NOMO-1 treated with dmso at 0.1 percent for 144 hours (cell line): ENCODE results near the gene PLEKHO2.
"Not testable (repeated sequence)": the region's sequence is repeated elsewhere in the genome, so short reads cannot be mapped to it uniquely, and the experiment has no call there.

Source experiments
- DNase-seq: peaks from one replicate; lab custom pipeline; 2025; ENCODE audit not compliant: unreplicated experiment; lab: John Stamatoyannopoulos, UW

The PLEKHO2 gene

GRCh38 chr15:64841344-64842095 lies at the start of gene PLEKHO2:
Gene PLEKHO2 (plus strand): TSS chr15:64841915. CDS start chr15:64842017, 102 bp downstream.
- peak; percentile 98 for DNase-seq

- no peak for DNase-seq
Measured at GRCh38 chr15:64792282-64792681, 49.4 kb upstream of the PLEKHO2 start.

- DNase-seq: not testable (repeated sequence)
Measured at GRCh38 chr15:64795299-64795698, 46.4 kb upstream of the PLEKHO2 start.

DNA sequence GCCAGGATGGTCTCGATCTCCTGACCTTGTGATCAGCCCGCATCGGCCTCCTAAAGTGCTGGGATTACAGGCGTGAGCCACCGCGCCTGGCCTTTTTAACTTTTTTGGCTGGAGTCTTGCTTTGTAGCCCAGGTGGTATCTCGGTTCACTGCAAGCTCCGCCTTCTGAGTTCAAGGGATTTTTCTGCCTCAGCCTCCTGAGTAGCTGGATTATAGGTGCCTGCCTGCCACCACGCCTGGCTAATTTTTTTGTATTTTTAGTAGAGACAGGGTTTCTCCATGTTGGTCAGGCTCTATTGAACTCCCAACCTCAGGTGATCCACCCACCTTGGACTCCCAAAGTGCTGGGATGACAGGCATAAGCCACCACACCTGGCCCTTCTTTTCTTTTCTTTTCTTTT lies 45.8 kb upstream of the PLEKHO2 start:
- DNase-seq: not testable (repeated sequence)

DNA sequence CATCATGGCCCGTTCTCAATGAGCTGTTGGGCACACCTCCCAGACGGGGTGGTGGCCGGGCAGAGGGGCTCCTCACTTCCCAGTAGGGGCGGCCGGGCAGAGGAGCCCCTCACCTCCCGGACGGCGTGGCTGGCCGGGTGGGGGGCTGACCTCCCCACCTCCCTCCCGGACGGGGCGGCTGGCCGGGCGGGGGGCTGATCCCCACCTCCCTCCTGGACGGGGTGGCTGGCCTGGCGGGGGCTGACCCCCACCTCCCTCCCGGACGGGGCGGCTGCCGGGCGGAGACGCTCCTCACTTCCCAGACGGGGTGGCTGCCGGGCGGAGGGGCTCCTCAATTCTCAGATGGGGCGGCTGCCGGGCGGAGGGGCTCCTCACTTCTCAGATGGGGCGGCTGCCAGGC lies 42.8 kb upstream of the PLEKHO2 start:
- DNase-seq: not testable (repeated sequence)

GRCh38 chr15:64800476-64800875 lies 41.2 kb upstream of the PLEKHO2 start:
- no peak for DNase-seq

DNA sequence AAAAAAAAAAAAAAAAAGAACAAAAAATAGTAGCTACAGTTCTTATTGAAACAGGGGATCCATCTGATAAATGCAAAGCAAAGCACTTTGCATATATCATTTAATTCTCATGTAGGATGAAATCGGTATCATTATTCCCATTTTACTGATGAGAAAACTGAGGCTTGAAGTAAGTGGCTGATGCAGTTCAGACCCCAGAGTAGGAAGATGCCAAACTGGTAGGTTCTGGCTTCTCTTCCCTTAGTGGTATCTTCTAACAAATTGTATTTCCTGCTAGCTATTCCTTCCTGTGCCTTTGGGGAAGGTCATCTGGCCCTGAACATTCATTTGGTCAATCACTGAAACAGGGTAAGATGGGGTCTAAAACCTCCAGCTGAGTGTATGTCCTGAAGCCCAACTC lies 38.2 kb upstream of the PLEKHO2 start:
- DNase-seq: no peak

- DNase-seq: no peak
Measured at GRCh38 chr15:64804619-64805018, 37.1 kb upstream of the PLEKHO2 start.

- DNase-seq: no peak
Measured at GRCh38 chr15:64806509-64806908, 35.2 kb upstream of the PLEKHO2 start.

DNA sequence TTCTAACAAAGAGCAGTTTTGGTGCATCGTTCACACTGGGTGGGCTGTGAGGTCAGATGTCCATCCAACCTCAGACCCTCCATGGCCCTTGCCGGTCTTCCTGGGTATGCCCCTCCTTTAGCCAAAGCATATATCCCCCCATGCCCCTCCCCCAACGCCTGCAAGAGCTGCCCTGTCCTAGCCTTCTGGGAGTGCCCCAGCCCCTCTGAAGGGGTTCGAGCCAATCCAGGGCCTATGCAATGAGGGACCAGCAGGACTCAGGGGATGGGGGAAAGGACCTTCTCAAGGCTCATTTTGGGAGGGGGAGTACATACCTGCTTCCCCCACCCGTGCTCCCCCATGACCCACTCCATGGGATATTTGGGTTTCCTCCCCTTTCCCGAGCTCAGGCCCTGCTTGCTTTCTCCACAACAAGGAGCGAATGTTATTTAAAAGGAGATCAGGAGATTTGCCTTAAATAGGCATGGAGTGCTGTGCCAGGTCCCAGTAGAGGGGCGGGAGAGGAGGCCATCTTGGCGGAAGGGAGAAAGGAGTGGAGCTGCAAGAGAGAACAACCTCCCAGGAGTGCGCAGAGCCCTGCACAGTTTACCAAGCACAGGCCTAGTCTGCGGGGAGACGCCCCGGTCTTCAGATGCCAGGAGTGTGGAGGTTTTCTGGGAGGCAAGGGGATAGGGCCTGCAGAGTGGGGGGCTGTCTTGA lies 34.5 kb upstream of the PLEKHO2 start:
- DNase-seq: no peak

GRCh38 chr15:64807751-64808222 lies 33.9 kb upstream of the PLEKHO2 start:
- no peak for DNase-seq

DNA sequence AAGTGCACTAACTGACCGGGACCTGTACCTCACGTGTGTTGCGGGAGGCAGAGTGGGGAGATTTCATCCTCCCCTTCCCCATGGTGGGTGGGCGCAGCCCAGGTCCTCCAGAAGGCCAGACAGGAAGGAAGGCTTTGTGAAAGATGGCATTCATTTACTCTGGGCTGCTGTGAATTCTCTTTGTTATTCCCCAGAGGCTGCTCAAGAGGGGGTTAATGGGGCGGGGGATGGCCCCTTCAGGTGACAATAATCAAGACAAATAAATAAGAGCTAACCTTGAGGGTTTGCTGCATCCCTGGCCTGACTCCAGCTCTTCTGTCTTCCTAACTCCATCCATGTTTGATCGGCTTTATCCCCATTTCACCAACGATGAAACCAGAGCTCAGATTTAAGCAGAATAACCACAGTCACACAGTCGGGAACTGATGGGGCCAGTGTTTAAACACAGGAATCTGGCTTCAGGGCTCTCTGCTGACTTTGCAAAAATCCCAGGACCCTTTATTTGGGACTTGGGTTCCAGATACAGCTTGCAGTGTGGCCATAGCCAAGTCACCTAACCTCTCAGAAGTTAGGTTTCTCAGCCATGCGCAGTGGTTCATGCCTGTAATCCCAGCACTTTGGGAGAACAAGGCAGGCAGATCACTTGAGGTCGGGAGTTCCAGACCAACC lies 32.8 kb upstream of the PLEKHO2 start:
- no peak for DNase-seq

GRCh38 chr15:64809649-64810496 lies 31.8 kb upstream of the PLEKHO2 start:
- peak; percentile 8 for DNase-seq

DNA sequence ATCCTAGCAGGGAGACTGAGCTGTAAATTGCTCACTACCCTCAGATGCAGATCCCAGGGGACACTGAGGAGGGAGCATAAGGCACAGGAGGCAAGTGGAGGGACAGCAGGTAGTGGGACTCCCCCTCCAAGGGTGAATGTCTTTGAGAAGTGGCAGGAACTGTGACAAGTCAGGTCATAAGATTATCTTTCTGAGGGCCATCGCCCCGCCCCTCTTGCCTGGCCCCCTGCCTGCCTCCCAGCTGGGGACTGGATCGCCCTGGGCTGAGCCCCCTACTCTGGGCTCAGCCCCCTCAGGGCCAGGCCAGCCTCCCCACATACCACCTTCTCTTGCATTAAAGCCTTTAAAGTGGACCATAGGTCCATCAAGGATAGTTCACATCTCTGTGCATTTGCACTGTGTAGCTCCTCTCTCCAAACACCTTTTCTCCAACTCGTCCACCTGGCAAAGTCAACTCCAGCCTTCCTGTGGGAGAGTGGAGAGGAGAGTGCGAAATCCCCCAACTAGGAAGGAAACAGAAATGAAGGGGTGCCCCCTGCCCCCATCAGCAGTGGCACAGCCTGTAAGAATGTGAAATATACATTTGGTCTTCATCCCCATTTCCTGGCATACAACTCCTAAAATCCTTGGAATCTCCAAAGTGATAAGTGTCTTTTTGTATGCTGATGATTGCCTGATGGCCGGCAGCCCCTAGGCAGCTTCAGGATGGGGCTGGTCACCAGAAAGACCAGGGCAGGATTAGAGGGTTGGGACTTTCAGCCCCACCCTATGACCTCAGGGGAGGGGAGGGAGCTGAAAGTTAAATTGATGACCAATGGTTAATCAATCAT lies 31.0 kb upstream of the PLEKHO2 start:
- DNase-seq: no peak

DNA sequence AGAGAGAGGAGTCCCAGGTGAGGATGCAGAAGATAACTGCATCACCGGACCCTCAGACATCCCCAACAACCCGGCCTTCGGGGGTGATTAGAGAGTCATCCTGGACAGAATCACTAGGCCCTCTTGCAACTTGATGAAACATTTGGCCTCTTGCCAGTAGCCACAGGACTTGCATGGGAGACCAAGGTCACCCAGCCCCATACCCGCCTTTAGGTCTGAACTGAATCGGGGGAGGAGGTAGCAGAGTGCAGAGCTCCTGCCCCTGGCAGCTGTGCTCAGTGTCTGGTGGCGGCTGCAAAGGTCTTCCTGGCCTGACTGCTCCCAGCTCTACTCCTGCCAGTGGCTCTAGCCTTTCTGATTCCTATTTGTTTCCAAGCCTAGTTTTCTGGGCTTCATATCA lies 28.6 kb upstream of the PLEKHO2 start:
- no peak for DNase-seq

- not testable (repeated sequence) for DNase-seq
Measured at GRCh38 chr15:64814283-64814682, 27.4 kb upstream of the PLEKHO2 start.

DNA sequence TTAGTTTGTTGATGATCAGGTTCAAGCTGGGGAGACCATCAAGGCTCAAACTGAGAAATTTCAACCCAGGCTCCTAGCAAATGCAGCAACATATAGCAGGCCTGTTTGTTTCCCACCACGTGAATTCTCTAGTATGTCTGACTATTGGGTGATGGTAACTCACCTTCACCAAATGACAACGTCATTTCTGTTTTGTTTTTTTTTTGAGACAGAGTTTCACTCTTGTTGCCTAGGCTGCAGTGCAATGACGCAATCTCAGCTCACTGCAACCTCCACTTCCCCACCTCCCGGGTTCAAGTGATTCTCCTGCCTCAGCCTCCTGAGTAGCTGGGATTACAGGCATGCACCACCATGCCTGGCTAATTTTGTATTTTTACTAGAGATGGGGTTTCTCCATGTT lies 26.8 kb upstream of the PLEKHO2 start:
- DNase-seq: not testable (repeated sequence)

GRCh38 chr15:64816452-64816851 lies 25.3 kb upstream of the PLEKHO2 start:
- DNase-seq: no peak

DNA sequence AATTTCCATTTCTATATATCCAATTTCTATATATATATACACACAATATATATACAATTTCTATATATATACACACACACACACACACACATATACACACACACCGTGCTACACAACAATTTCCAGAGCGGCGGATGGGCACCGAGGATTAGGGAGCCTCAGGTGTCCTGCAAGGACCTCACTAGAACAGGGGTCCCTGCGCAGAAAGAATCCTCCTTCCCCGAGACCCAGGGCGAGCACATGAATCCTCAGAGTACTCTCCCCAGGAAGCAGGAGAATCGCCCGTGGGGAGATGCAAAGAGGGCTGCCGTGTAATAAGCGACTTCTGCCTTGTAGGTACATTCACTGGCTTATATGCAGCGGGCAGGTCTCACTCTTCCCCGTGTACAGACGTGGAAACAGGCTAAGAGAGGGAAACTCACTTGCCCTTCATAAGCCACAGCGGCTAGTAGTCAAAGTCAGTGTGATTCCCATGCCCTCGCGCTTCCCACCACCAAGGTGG lies 16.7 kb upstream of the PLEKHO2 start:
- no peak for DNase-seq
